GM12801 (cell line): Measurements from ENCODE around the gene BICDL1.

Experiments
- TF ChIP-seq, protein P1 (sequence below): IDR thresholded peaks from one replicate; pipeline ENCODE4 v1.5.1; 2011; ENCODE audit warnings: control low read depth; ENCODE audit not compliant: insufficient read length; ENCODE audit errors: extremely low read depth

Gene BICDL1

DNA sequence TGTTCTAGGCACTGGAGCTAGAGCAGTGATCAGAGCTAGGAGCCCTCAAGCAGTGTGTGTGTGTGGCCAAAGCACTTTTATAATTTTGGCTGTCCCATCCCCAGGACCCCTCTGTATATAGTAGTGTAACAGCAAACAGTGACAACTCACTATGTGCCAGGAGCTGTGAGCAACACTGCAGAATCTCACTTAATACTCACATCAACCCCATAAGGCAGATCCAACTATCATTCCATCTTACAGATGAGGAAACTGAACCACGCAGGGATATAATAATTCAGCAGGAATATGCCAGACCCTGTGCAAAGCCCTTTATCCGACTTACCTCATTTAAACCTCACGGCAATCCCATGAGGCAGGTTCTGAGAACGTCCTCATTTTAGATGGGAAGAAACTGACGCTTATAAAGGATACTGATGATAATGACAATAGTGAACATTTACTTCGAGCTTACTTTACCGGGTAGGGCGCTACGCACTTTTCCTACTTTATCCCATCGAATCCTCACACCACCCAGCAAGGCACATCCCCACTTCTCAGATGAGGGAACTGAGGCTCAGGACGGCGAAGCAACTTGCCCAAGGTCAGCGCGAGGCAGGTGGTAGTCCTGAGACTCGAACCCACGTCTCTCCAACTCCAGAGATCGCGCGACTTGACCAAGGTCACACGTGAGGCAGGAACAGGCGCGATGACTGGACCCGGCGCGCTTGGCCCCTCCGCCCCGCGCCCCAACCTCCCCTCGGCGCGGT is 126.8 kb downstream of the BICDL1 start:
- TF ChIP-seq, protein P1, sequence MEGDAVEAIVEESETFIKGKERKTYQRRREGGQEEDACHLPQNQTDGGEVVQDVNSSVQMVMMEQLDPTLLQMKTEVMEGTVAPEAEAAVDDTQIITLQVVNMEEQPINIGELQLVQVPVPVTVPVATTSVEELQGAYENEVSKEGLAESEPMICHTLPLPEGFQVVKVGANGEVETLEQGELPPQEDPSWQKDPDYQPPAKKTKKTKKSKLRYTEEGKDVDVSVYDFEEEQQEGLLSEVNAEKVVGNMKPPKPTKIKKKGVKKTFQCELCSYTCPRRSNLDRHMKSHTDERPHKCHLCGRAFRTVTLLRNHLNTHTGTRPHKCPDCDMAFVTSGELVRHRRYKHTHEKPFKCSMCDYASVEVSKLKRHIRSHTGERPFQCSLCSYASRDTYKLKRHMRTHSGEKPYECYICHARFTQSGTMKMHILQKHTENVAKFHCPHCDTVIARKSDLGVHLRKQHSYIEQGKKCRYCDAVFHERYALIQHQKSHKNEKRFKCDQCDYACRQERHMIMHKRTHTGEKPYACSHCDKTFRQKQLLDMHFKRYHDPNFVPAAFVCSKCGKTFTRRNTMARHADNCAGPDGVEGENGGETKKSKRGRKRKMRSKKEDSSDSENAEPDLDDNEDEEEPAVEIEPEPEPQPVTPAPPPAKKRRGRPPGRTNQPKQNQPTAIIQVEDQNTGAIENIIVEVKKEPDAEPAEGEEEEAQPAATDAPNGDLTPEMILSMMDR: no peak

DNA sequence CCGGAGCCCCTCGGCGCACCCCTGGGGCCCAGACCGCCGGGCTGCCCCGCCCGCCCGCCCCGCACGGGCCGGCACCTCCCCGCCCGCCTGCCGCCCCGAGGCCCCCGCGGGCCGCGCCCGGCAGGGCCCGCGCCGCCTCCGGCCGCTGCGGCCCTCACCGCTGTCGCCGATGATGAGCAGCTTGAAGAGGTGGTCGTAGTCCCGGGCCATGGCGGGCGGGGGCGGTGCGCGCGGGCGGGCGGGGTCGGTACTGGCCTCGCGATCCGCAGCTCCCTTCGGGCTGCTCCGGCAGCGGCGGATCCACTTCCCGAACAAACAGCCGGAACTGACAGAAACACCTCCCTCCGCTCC is 127.4 kb downstream of the BICDL1 start, which contains the start of gene RAB35:
RAB35 (minus strand) TSS at position 313 of the 351 bp plus-strand sequence; CDS start at position 210, 103 bp downstream.
- TF ChIP-seq, protein P1: no peak

DNA sequence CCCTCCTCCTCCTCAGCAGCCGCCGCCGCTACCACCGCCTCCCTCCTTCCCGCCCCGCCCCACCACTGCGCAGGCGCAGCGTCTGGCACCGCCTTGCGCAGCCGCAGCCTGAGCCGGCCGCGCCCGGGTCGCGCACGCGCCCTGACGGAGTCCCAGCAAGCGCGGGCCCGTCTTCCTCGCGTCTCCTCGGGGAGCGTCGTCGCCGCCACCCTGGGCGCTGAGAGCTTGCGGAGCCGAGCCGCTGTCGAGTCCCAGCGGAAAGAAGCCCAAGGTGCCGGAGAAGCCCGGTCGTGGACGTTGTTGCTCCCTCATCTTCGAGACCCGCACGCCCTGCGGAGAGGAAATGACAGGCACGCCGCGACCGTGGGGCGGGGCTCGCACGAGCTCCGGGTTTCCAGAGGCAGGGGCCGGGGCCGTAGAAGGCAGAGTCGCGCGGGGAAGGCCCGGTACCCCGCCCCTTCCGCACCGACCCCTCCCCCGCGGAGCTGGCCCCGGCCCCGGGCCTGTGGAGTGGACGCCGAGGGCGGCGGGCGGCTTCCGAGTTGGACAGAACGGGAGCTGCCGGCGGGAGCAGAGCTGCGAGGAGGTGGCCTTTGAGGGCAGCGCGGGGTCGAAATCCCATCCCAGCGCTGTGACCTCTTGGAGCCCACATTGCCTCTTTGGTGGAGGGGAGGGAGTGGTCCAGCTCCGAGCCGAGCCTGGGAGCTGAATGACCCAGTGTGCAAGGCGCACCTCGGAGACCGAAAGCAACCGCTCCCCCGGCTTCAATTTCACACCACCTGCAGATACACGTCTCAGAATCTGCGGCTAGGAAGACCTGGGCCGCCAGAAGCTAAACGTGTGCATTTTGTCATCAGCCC is 128.0 kb downstream of the BICDL1 start:
- TF ChIP-seq, protein P1: no peak

DNA sequence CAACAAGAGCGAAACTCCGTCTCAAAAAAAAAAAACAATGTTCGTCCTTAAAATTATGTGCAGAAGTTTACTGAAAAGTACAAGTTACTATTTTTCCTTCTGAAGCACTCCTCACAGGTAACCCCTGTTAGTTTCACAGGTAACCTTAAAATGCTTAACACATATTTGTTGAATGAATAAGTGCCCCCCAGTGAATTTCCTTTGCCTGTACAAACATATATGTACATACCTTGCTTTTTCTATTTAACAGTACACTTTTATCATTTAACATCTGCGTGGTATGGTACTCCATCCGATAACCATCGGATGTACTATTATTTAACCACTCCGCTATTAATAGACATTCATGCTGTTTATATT is 128.9 kb downstream of the BICDL1 start:
- TF ChIP-seq, protein P1: no peak

DNA sequence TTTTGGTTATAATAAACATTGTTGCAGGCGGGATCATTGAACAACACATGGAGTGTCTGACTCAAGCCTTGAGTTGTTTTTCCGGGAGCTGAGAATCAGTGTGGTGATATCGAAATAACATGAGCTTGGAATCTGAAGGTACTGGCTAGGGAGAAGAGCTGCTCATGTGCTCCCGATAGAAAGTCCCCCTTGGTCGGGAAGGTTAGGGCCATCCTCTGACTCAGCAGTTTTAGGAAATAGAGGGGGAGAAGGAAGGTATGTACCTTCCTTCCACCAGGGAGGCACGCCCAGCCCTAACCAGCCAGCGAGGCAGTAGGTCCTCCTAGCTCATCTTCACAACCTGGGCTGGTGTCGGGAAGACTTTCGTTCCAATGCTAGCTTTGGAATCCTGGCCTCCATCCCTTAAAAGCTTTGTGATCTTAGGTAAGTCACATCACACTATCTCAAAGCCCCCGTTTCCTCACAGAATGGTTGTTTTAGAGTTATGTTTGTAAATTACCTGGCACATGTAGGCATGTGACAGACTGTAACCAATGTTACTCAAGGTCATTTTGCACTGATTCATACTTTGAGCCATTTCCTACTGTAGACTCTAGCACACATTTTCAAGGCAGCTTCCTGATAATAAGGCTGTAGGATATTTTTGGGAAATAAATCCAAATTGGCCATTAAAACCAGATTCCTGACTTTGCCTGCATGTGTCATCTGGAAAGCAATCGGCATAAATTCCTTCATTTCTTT is 129.5 kb downstream of the BICDL1 start:
- TF ChIP-seq, protein P1: no peak

DNA sequence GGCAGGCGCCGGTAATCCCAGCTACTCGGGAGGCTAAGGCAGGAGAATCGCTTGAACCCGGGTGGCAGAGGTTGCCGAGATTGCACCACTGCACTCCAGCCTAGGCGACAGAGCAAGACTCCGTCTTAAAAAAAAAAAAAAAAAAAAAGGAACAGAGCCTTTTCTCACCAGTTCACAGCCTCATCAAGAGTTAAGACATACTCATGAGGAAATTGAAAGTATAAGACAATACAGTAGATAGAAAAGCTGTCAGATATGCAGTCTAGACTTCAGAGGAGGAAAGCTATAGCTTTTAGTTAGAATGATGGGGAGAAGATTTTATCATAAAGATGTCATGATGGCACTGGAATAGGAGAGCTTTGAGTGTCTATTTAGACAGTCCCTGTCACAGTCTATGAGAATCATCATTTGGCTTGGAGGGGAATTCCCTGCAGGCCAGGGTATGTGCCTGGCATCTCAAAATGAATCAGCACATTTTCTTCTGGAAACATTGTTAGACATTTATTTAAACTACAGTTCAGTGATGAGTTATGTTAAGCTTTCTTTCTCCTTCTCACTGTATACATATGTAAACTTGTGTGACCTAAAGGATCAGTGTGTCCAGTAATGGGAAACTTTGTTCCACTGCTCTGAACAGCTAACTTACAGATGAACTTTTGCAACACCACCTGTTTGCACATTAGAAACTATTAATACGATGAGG is 130.4 kb downstream of the BICDL1 start:
- TF ChIP-seq, protein P1: no peak
